HPDE6-E6E7 (cell line): Measurements from ENCODE around the gene PLD1.
"Not testable (repeated sequence)": the region's sequence is repeated elsewhere in the genome, so short reads cannot be mapped to it uniquely, and the experiment has no call there.

Experiments used
- DNase-seq: peaks from one replicate; pipeline ENCODE4 v3.0.0; 2011; ENCODE audit warnings: missing footprints; ENCODE audit errors: extremely low spot score

The PLD1 gene

DNA sequence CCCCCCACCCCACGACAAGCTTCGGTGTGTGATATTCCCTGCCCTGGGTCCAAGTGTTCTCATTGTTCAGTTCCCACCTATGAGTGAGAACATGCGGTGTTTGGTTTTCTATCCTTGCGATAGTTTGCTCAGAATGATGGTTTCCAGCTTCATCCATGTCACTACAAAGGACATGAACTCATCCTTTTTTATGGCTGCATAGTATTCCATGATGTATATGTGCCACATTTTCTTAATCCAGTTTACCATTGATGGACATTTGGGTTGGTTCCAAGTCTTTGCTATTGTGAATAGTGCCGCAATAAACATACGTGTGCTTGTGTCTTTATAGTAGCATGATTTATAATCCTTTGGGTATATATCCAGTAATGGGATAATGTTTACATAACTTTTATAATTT is 4.4 kb upstream of the PLD1 start:
- not testable (repeated sequence) for DNase-seq

GRCh38 chr3:171813897-171814460 is 3.7 kb upstream of the PLD1 start:
- DNase-seq, result no peak

- no peak for DNase-seq
These were observed 3.1 kb upstream of the PLD1 start for GRCh38 chr3:171813278-171813896.

GRCh38 chr3:171812811-171813210 is 2.5 kb upstream of the PLD1 start:
- DNase-seq, result no peak

DNA sequence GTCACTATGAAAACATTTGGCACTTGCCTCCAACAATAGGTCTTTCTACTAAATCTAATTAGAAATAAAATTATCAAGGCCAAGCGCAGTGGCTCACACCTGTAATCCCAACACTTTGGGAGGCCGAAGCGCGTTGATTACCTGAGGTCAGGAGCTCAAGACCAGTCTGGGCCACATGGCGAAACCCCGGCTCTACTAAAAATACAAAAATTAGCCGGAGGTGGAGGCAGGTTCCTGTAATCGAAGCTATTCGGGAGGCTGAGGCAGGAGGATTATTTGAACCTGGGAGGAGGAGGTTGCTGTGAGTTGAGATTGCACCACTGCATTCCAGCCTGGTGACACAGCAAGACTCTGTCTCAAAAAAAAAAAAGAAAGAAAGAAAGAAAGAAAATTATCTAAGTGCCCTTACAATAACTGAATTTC is 1.6 kb upstream of the PLD1 start:
- DNase-seq, result no peak

- no peak for DNase-seq
These were observed 1.1 kb upstream of the PLD1 start for GRCh38 chr3:171811295-171811912.

DNA sequence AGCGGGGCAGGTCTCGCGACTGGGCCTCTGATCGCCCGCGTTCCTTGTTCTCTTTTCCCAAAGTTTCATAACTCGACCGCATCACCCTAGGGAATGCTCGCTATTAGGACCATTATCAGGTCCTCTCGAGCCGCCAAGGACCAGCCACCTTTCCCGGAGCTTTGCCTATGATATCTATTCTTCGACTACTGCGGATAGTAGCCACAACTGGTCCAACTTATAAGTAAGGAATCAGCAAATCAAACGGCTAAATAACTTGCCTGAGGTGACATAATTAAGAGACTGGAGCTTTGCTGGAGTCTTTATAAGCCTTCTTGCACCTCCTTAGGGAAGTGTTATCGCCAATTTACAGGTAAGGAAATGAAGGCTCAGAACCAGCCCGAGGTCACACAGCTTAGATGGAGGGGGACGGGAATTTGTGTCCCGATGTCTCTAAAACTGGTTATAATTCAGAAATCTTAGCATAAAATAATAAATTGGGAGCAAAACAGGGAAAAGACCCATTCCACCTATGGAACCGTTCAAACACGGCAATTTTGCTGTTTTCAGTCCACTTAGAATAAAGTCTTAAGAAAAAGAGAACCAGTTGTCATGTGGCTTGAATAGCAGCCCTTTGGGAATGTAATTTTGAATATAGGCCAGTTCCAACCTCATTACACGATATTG is 479 bp upstream of the PLD1 start:
- DNase-seq, result no peak

DNA sequence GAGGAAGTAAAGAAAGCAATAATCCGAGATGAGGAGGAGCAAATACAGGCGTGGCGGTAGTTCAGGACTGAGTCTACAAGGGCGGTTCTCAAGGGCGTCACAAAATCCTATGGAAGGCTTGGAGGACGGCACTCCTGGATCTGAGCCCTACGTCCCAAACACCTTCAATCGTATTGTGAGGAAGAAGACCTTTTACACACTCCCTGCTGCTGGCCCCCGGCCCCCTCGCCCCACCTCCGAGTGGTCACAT is 747 bp downstream of the PLD1 start:
- DNase-seq, result no peak

GRCh38 chr3:171807806-171808205 is 2.5 kb downstream of the PLD1 start:
- no peak for DNase-seq

- no peak for DNase-seq
These were observed 3.1 kb downstream of the PLD1 start for GRCh38 chr3:171807129-171807675.

DNA sequence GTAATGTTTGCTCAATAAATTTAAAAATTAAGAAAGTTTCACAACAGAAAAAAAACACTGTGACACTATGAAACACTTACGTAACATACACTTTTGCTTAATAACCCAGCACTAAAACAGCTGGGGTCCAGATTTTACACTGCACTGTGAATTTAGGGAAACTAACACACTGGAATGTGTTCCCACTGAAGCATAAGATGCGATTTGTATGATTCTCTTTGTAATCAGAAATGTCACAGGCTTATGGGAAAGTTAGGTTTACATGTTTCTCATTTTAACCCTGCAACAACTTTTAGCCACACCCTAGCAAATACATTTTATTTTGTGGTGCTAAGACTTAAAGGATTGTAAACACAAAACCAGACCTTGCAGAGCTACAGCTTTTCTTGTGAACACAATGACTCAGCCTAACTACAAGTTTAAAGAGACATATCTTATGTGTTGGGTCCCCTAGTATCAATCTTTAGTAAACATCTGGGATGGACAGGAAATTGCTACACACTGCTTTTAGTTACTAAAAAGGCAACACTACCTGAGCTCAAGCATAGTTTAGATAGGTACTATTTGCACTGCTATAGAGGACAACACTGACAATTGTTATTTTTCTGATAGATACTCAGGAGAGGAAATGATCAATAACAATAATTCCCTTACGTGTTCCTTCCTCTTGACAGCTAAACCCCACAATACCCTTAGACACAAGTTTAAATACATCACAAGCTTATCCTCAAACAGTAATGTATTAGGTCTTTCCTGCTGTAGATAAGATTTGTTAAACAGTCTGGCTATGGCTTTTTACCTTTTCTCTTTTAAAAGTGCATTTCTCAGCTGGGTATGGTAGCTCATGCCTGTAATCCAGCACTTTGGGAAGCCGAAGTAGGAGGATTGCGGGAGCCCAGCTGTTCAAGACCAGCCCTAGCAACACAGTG is 3.8 kb downstream of the PLD1 start:
- DNase-seq, result no peak

GRCh38 chr3:171805687-171806086 is 4.6 kb downstream of the PLD1 start:
- no peak for DNase-seq

DNA sequence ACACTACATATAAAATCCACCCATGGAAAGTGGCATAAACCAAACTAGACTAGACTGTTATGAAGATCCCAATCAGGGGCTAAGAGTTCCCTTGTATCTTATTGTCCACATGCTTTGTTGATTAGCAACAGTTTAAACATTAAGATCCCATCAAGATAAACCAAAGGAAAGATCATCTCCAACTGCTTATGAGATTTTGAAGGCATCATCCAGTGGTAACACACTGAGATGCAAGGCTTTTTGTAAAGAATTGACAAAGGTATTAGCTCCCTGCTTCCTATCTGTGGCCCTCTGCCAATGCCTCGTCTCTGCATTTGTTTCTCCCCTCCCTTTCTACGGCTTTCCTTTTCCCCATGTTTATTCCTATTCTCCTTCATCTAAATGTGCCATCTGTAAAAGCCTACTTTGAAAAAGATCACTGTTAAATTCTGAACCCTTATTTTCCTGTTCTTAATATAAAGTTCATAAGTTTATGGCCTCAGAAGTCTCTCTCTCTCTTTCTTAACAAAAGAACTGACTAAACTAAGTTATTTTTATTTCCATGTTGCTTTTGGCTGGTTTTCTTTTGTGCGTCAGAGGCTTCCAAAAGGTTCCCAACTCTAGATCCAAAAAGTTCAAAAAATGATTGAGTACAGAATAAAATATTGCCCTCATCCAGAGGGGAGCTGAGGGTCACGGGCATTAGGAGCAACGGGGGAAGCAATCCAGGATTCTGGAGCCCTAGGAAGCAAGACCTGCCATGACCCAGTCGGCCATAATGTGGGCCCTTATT is 5.5 kb downstream of the PLD1 start:
- no peak for DNase-seq

GRCh38 chr3:171803044-171803443 is 7.2 kb downstream of the PLD1 start:
- DNase-seq, result no peak

DNA sequence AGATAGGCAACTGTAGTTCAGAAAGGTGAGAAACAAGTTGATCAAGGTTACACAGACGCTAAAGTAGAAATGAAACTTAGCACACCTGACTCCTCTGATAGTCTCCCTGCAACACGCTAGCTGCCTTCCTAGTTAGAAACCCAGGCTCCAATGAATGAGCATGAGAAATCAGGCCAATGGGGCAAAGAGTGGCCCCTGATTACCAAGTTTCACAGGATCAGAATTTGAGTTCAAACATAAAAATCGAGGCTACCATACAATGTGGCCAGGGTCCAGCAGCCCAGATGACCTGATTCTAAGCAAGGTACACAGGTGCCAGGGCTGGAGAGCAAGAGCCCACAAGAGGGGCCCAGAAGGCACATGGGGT is 7.7 kb downstream of the PLD1 start:
- no peak for DNase-seq

DNA sequence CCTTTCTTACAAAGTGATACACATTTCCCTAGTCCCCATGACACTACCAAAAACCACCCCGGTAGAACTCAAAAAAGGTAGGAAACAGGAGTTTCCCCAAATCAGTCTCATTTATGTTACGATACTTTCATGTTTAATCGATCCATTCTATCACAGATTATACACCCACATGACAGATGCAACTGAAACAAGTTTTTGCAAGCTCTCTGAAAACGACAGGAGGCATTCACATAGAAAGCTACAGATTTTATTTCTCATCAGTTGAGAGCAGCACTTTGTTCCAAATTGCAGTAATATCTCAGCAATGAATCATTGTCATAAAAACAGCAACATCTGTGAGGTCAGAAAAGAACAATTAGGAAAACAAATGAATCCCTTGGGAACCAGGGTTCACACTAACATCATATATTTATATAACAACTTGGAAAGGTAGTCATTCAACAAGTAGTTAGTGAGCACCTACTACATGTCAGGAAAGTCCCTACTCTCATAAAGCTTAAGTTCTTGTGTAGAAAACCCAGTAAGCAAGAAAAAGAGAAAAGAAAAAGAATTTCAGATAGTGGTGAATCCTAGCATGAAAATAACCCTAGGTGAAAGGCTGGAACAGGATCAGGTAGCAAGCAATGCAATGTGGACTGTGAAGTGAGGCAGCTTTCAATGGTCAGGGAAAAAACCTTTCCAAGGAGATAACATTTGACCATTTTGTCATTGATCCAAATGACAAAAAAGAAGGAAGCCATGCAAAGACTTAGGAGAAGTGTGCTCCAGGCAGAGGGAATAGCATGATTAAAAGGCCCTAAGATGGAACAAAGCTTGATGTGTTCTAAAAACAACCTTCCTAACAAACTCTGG is 8.3 kb downstream of the PLD1 start:
- DNase-seq, result no peak

- DNase-seq, result no peak
These were observed 10.8 kb downstream of the PLD1 start for GRCh38 chr3:171799501-171799900.

GRCh38 chr3:171797873-171798272 is 12.4 kb downstream of the PLD1 start:
- no peak for DNase-seq

- no peak for DNase-seq
These were observed 13.0 kb downstream of the PLD1 start for GRCh38 chr3:171797265-171797679.

GRCh38 chr3:171796625-171797264 is 13.5 kb downstream of the PLD1 start:
- DNase-seq, result no peak
